CD4-positive, alpha-beta T cell treated with Interleukin-4 for 4 hours (primary cell): Measurements from ENCODE around the gene LONP2.

Source experiments
- DNase-seq: peaks from one replicate; pipeline ENCODE4 v3.0.0-alpha.2; 2020

Gene LONP2

DNA sequence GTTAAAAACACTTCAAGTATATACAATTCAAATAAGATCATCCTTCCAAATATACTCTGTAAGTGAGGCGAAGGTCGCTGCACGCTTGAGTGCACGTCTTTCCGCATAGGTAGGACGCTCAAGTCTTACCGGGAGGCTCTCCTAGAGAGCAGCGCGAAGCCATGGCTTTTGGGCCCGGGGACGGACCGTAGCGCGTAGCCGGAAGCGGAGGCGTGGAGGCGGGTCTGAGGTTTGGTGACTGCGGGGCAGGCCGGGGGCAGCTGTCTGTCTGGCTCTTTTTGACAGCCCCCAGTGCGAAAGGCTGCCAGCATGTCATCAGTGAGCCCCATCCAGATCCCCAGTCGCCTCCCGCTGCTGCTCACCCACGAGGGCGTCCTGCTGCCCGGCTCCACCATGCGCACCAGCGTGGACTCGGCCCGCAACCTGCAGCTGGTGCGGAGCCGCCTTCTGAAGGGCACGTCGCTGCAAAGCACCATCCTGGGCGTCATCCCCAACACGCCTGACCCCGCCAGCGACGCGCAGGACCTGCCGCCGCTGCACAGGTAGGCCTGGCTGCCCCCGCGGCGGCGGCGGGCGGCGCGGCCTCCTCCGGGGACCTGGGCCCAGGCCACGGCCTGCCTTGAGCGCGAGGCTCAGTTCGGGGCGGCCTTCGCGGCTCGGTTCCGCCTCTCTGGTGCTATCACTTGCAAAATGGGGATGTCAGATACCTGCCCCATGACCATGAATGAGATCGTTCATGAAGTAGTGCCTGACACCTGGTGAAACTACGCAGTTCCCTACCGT is at the start of gene LONP2:
TSS of gene LONP2 (plus strand) at position 221 of the 783 bp plus-strand sequence. CDS start at position 310, 89 bp downstream.
- DNase-seq, result peak; percentile 93

DNA sequence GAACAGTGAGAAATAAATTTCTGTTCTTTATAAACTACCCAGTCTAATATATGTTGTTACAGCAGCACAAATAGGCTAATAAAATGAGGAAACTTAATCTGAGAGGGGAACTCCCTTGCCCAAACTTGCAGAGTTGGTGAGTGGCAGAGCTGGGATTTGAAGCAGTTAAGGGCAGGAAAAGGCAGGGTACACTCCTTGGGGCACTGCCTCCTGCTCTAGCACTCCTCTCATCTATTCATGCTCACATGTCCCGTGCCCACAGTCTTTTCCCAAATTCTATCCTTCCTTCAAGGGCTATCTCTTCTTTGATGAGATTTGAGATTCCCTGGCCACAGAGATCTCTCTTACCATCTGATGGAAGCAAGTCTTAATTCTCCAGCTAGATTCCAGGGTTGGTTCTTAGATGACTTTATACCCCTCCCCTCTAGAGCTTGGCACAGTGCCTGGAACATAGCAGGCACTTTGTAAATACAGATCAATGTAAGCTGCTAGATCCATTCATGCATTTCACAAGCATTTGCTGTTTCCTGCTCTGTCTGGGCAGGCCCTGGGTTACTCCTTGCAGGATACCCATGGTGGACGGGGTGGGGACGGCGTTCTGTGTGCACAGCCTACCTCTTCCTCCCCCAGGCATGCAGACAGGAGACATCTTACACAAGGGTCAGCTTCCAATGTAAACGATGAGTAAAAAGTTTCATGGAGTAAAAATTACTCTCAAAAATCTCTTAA is 49.1 kb upstream of the LONP2 start:
- DNase-seq, result no peak

DNA sequence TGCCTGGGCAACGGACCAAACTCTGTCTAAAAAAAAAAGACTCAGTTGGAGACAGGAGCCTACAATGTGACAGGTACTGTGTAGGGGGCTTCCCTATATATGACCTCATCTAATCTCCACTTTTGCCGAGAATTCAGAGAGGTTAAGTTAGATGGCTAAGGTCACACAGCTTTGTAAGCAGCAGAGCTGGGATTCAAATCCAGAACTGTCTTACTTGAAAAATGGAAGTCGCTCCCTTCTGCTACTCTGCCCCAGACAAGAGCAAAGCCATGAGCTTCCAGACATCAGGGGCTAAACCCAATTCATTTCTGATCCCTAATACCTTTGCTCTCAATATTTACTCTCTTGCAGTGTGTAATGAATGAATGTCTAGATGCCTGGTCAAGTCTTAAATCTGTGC is 46.8 kb upstream of the LONP2 start:
- no peak for DNase-seq

DNA sequence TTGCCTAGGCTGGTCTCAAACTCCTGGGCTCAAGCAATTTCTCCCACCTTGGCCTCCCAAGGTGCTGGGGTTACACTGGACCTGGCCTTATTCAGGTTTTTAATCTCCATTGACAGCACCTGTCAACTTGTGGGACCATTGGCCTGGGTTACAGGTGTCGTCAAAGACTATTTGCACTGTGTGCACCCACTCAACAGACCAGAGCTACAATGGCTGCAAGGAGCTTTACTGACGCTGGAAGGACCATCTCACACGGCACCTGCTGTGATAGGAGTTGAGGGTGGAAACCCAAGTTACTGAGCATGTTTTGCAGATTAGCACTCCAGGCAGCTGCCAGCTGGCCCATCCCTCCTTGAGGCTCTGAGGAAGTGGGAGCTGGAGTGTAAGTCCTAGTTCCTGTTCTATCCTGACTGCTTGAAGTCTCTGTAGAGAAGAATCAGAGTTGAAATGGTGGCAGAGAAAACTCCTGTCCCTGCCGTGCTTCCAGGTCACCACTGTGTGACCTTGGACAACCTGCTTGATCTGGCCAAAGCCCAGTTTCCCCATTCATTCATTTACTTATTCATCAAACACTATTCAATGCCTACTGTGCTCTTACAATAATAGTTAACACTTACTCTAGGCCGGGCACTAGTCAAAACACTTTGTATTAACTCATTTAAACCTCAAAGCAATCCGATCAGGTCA is 42.4 kb upstream of the LONP2 start:
- no peak for DNase-seq

- DNase-seq, result no peak
Observed at GRCh38 chr16:48203974-48204824, 39.9 kb upstream of the LONP2 start.

GRCh38 chr16:48204825-48205151 is 39.3 kb upstream of the LONP2 start:
- no peak for DNase-seq

DNA sequence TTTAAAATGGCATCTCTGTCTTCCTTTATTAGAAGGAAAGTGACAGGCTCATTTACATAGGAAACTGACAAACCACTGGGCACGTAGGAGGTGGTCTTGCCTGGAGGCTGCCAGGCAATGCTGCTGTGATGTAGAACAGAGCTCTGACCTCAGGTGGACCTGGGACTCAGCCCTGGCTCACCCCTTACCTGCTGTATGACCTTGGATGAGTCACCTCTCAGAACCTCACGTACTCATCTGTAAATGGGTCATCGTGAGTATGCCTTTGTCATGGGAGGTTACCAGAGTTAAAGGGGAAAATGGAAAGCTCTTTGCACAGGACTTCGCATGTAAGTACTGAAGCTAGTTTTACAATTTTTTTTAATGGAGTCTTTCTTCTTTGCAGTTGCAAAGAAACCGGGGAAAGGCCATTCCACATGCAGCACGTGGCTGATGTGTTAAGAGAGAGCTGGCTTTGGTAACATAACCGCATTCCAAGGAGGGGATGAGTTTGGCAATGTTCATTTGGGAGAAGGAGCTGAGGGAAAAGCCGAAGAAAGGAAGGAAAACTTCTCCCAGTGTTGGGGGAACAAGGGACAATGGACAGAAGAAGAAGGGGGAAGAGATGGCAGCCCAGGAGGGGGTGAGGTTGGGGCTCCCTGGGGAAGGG is 37.4 kb upstream of the LONP2 start:
- no peak for DNase-seq

DNA sequence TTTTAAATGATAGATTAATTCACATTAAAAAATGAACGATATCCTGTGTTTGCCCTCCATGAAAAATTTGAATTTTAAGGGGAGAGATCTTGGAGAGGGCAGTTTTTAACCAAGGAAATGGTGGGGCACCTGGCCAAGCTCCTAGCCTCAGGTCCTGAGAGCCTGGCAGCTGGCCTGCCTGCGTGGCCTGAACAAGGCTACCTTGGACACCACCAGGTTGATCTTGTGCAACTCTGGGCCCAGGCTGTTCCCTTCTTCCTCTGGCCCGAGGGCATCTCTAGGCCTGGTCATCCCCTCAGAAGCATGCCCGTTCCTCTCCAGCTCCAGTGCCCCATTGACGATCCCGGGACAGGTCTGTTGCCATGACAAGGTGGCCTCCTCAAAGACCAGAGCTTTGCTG is 33.4 kb upstream of the LONP2 start:
- DNase-seq, result no peak

DNA sequence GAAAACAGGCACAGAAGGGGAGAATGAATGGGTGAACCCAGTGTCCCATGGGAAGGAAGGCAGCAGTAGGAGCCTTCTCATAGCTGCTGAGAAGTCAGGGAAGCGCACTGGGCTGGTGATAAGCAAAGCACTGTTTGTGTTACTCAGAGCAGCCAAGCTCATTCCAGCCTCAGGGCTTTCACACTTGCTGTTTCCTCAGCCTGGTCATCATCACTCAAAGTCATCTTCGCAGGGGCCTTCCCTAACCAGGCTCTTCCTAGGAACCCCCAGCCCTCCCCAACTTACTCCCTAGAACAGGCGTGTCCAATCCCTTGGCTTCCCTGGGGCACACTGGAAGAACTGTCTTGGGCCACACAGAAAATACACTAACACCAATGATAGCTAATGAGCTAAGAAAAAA is 32.1 kb upstream of the LONP2 start:
- DNase-seq, result no peak

DNA sequence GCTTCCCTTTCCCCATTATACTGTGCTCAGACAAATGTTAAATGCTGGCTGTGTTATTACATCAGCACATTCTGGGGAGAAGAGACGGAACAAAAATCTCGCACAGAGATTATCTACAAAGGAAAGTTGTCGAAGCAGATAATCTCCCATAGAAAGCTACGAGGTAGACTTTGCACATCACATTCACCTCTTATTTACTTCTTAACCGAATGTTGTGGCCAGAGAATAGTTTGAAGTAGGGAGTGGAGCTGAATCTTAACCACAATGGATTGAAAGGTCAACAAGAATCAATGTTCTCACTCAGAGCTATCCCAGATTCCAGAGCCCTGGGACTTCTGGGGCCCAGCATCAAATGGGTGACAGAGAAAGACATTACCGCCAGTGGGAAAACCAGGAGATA is 28.4 kb upstream of the LONP2 start:
- DNase-seq, result no peak

- DNase-seq, result no peak
Observed at GRCh38 chr16:48217708-48218107, 26.4 kb upstream of the LONP2 start.

DNA sequence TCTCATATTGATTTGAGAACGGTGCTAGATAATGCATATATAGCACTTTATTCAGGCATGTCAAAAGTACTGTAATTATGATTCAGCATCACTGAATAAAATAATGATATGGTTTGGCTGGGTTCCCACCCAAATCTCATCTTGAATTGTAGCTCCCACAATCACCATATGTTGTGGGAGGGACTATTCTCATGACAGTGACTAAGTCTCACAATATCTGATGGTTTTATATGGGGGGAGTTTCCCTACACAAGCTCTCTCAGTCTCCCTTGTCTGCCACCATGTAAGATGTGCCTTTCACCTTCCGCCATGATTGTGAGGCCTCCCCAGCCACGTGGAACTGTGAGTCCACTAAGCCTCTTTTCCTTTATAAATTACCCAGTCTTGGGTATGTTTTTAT is 25.6 kb upstream of the LONP2 start:
- DNase-seq, result no peak

GRCh38 chr16:48220891-48221290 is 23.2 kb upstream of the LONP2 start:
- no peak for DNase-seq

GRCh38 chr16:48223490-48223889 is 20.6 kb upstream of the LONP2 start:
- DNase-seq, result no peak

GRCh38 chr16:48225456-48225855 is 18.6 kb upstream of the LONP2 start:
- no peak for DNase-seq

DNA sequence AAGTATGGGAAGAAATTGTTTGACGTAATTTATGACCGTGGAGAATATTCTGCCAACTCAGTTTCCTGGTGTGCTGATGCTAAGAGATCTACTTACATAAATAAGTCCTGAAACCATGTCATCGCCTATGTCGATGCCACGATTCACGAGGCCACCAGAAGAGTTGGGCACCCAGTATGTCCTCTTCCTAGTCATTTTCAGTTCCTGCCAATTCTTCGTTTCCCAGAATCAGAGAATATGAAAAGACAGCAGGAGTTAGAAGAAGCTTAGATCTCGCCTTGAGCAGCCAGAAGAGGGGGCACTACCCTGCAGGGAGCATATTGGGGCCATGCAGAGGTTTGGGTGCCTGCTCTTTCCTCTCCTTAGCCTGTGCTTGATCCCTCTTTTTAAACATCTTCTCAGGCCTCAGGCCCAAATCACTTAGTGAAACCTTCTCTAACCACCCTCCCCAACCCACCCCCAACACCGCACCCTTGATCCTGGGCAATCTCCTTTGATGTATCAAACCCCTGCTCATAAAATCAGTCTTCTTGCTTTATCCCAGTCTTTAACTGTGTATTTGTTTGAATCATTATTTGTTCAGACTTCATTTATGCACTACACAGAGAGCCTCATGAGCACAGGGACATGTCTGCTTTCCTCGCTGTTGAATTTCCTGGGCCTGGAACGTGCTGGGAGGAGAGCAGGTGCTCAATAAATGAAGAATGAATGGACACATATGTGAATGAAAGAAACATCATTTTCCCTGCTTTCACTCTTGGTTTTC is 12.2 kb upstream of the LONP2 start:
- no peak for DNase-seq

DNA sequence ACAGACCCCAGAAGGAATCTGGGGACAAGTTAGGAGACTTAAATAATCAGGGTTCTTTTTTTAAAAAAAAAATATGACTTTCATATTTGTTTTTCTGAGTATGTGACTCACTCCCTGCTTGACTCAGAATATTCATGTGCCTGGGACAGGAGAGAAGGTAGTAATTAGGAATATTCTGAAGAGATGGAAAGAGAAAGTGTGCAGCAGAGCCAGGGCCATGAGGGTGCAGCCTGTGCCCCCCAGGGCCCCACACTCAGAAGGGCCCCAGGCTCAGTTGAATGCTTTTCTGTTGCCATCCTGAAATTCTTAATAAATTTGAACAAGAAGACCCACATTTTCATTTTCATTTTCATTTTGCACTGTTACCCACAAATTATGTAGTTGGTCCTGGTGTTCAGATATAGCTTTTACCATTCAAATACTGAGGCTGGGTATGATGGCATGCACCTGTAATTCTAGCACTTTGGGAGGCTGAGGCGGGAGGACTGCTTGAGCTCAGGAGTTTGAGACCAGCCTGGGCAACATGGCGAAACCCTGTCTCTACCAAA is 11.5 kb upstream of the LONP2 start:
- no peak for DNase-seq

- DNase-seq, result no peak
Observed at GRCh38 chr16:48234630-48235029, 9.5 kb upstream of the LONP2 start.

DNA sequence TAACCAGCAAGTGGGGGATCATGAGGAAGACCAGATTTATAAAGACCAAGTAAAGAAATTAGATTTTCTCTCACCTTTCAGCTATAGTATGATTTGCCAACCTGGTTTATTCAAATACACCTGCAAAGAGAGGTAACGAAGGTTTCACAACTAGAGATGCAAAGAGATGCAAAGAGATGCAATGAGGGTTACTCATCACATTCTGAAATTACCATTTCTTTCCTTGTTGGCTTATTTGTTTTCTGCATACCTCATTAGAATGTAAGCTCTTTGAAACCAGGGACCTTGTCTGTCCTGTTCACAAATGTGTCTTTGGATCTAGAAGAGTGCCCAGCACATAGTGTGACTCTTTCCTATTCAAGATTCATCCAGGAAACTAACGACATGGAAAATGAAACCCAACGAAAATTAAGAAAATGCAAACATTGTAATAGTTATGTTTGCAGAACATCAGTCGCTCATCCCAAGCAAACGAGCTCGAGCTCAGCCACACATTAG is 9.0 kb upstream of the LONP2 start:
- no peak for DNase-seq

DNA sequence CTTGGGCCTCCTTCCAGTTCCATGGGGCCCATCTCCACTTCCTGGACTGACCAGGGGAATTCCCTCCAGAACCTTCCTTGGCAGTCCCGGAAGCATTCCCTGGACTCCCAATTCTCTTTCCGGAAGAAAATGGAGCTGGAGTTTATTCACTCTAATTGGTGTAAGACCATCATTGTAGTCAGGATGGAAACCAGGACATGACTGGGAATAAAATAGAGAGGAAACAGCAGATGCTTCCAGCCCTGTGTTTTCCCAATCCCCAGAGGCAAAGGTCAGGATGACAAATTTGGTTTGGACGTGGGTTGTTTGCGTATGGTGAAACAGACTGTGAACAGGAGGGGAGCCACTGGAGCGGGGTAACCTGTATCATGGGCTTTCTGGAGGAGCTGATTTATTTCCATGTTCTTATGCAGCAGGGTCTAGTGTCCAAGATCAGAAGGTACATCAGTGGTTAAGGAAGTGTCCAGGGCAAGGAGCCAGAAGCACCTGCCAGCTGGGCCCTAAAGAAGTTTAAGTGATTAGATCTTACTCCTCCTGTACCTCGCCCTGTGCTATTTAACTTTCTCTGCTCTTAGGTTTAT is 8.5 kb upstream of the LONP2 start:
- DNase-seq, result no peak

DNA sequence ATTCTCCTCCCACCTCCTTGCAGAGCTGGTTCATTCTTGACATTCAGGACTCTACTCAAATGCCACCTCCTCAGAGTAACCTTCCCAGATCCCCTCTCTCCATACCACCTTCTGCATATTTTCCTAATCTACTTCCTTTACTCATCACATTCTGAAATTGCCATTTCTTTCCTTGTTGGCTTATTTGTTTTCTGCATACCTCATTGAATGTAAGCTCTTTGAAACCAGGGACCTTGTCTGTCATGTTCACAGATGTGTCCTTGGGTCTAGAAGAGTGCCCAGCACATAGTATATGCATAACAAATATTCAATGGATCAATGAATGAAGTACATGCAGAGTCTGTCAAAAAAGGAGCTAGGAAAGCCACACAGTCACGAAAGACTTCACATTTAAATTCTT is 7.8 kb upstream of the LONP2 start:
- DNase-seq, result no peak
